HCT116 (cell line): Measurements from ENCODE around the gene ERCC6L. TPM values are rescaled to one million over a fixed set of nuclear protein-coding genes. Genes with fewer than 3 reads are reported as not detected.

Source experiments
- ATAC-seq: fragments of 200-7000 bp; cut with Tn5 transposase; 2 replicates; pipeline ENCODE4 v1.9.1; 2020; ENCODE audit warnings: mild to moderate bottlenecking, moderate library complexity
- BruUV-seq: library from RNA; stranded (reverse); fragments of 400-500 nt; replicated peaks from 2 replicates; lab custom pipeline; 2021; lab: Mats Ljungman, UMichigan
- CTCF ChIA-PET: fragments of 300-600 bp; sonication (Branson Sonifier 250); formaldehyde crosslinking; loops from one replicate; lab custom pipeline; 2021; ENCODE audit warnings: antibody characterized with exemption; lab: Charles Lee
- POLR2A ChIA-PET: fragments of 300-600, 350-600 bp; sonication (Branson Sonifier 250); formaldehyde crosslinking; loops from one replicate; lab custom pipeline; 2021; ENCODE audit warnings: antibody characterized with exemption; lab: Charles Lee
- RAD21 ChIA-PET, 2 experiments: fragments of 300-600 bp; sonication (Branson Sonifier 250); formaldehyde crosslinking; loops; one replicate each; lab custom pipeline; 2023; ENCODE audit warnings: low total read pairs in 2 of 2; ENCODE audit not compliant: uncharacterized antibody in 2 of 2, unreplicated experiment in 2 of 2, low non-redundant PET in 1 of 2; lab: Charles Lee
- DNase-seq: peaks from one replicate; pipeline ENCODE4 v3.0.0-alpha.2; 2010; ENCODE audit warnings: low read depth, low spot score
- H2AFZ ChIP-seq: fragments of 200-600 bp; shearing (Covaris generic), sonication (generic); 2 replicates; pipeline ENCODE4 v1.6.1; 2017; ENCODE audit warnings: low read depth, mixed run types, mixed read lengths, antibody characterized with exemption, low read length; ENCODE audit not compliant: poor library complexity, severe bottlenecking
- H3K27ac ChIP-seq: 2 replicates; pipeline ENCODE4 v1.5.1; 2012; ENCODE audit warnings: low read depth, low read length
- H3K27me3 ChIP-seq: fragments of 200-600 bp; sonication (generic); 2 replicates; pipeline ENCODE4 v1.6.1; 2016; ENCODE audit warnings: mixed run types, low read length, mixed read lengths; ENCODE audit not compliant: insufficient read depth
- H3K36me3 ChIP-seq, 2 experiments: fragments of 200-500 bp in 1 of 2; fragments of 200-600 bp in 1 of 2; sonication (Bioruptor generic) in 1 of 2; sonication (generic) in 1 of 2; 2 replicates each; pipeline versions ENCODE4 v1.5.1 to v1.6.1; 2014 to 2016; ENCODE audit warnings: low read length in 2 of 2, inconsistent platforms in 1 of 2, mixed read lengths in 1 of 2, mixed run types in 1 of 2; ENCODE audit not compliant: insufficient read depth in 2 of 2, control insufficient read depth in 1 of 2
- H3K4me1 ChIP-seq, 2 experiments: fragments of 200-600 bp in 1 of 2; sonication (generic) in 1 of 2; 2 replicates each; pipeline versions ENCODE4 v1.5.1 to v1.6.1; 2012 to 2017; ENCODE audit warnings: low read length in 2 of 2, inconsistent platforms in 1 of 2, mild to moderate bottlenecking in 1 of 2, mixed read lengths in 1 of 2, mixed run types in 1 of 2, moderate library complexity in 1 of 2; ENCODE audit not compliant: insufficient read depth in 2 of 2, control insufficient read depth in 1 of 2
- H3K4me2 ChIP-seq: fragments of 200-600 bp; sonication (generic); 2 replicates; pipeline ENCODE4 v1.6.1; 2017; ENCODE audit warnings: mixed run types, low read length, mixed read lengths
- H3K4me3 ChIP-seq, 2 experiments: fragments of 200-600 bp in 1 of 2; sonication (generic) in 1 of 2; replicated peaks in 1 of 2; 2 replicates each; pipeline ENCODE4 v1.5.1; 2011 to 2016; ENCODE audit warnings: low read length in 2 of 2, control low read depth in 1 of 2, low read depth in 1 of 2, mild to moderate bottlenecking in 1 of 2, mixed read lengths in 1 of 2, mixed run types in 1 of 2
- H3K79me2 ChIP-seq: fragments of 200-600 bp; sonication (generic); 2 replicates; pipeline ENCODE4 v1.6.1; 2017; ENCODE audit warnings: mild to moderate bottlenecking, mixed run types, low read length, moderate library complexity, mixed read lengths; ENCODE audit not compliant: insufficient read depth
- H3K9ac ChIP-seq: fragments of 200-600 bp; sonication (generic); 2 replicates; pipeline ENCODE4 v1.6.1; 2016; ENCODE audit warnings: low read length, mixed read lengths
- H3K9me2 ChIP-seq: fragments of 200-600 bp; sonication (generic), shearing (Covaris generic); 2 replicates; pipeline ENCODE4 v1.6.1; 2017; ENCODE audit warnings: mixed run types, mild to moderate bottlenecking, moderate library complexity; ENCODE audit not compliant: insufficient read depth
- H3K9me3 ChIP-seq, 2 experiments: fragments of 200-500 bp in 1 of 2; fragments of 200-600 bp in 1 of 2; sonication (Bioruptor generic) in 1 of 2; sonication (generic) in 1 of 2; 2 replicates each; pipeline ENCODE4 v1.6.1; 2014 to 2017; ENCODE audit warnings: low read length in 2 of 2, mixed read lengths in 2 of 2, inconsistent platforms in 1 of 2, low read depth in 1 of 2, mild to moderate bottlenecking in 1 of 2, mixed run types in 1 of 2, moderate library complexity in 1 of 2; ENCODE audit not compliant: control insufficient read depth in 1 of 2, insufficient read depth in 1 of 2
- H4K20me1 ChIP-seq: fragments of 200-600 bp; sonication (generic), shearing (Covaris generic); 2 replicates; pipeline ENCODE4 v1.6.1; 2017; ENCODE audit warnings: mixed run types, mild to moderate bottlenecking, moderate library complexity; ENCODE audit not compliant: insufficient read depth
- CBX3 ChIP-seq: IDR thresholded peaks from 2 replicates; pipeline ENCODE4 v1.6.1; 2012; ENCODE audit warnings: low read depth
- CEBPB ChIP-seq: IDR thresholded peaks from 2 replicates; pipeline ENCODE4 v1.6.1; 2012; ENCODE audit warnings: low read depth
- EGR1 ChIP-seq: IDR thresholded peaks from 2 replicates; pipeline ENCODE4 v1.6.1; 2012; ENCODE audit warnings: low read depth
- EZH2 ChIP-seq: fragments of 200-600 bp; sonication (generic); IDR thresholded peaks from 2 replicates; pipeline ENCODE4 v1.6.1; 2017; ENCODE audit warnings: antibody characterized with exemption, mixed run types
- JUND ChIP-seq: IDR thresholded peaks from 2 replicates; pipeline ENCODE4 v1.6.1; 2012
- RAD21 ChIP-seq: IDR thresholded peaks from 2 replicates; pipeline ENCODE4 v1.6.1; 2012; ENCODE audit warnings: low read depth, mild to moderate bottlenecking
- SIN3A ChIP-seq: IDR thresholded peaks from 2 replicates; pipeline ENCODE4 v1.6.1; 2012; ENCODE audit warnings: low read depth
- TCF7L2 ChIP-seq: IDR thresholded peaks from 2 replicates; pipeline ENCODE4 v1.7.0; 2011; ENCODE audit warnings: borderline replicate concordance, inconsistent platforms; ENCODE audit not compliant: insufficient read depth, insufficient read length; ENCODE audit errors: extremely low read depth
- ZFX ChIP-seq: fragments of 450-650 bp; IDR thresholded peaks from 2 replicates; pipeline ENCODE4 v1.6.1; 2017
- ZNF274 ChIP-seq: fragments of 200-500 bp; sonication (Bioruptor generic); IDR thresholded peaks from 2 replicates; pipeline ENCODE4 v1.6.1; 2014; ENCODE audit warnings: mild to moderate bottlenecking, low read depth, low read length, inconsistent platforms
- intact Hi-C: fragments of 100-400 bp; cut with micrococcal nuclease; formaldehyde crosslinking; loops from 2 replicates; pipeline ENCODE4 v1.10.0; 2022
- total RNA-seq: library from RNA; stranded (reverse); gene quantifications from one replicate; pipeline ENCODE4 v1.2.1, GENCODE V29; 2021; ENCODE audit not compliant: unreplicated experiment
- TF ChIP-seq, protein P1 (sequence below): IDR thresholded peaks from 2 replicates; pipeline ENCODE4 v1.6.1; 2012
- TF ChIP-seq, protein P2 (sequence below): IDR thresholded peaks from 2 replicates; pipeline ENCODE4 v1.6.1; 2012; ENCODE audit warnings: low read depth
- TF ChIP-seq, protein P3 (sequence below), 3 experiments: fragments of 200-600 bp in 1 of 3; sonication (generic) in 1 of 3; IDR thresholded peaks in 2 of 3; conservative IDR thresholded peaks in 1 of 3; 2 replicates each; pipeline ENCODE4 v1.5.1; 2012 to 2017; ENCODE audit warnings: low read depth in 2 of 3, low read length in 2 of 3, antibody characterized with exemption in 1 of 3, borderline replicate concordance in 1 of 3, control low read depth in 1 of 3, mild to moderate bottlenecking in 1 of 3, mixed read lengths in 1 of 3, mixed run types in 1 of 3, moderate library complexity in 1 of 3; ENCODE audit not compliant: insufficient read depth in 1 of 3
- TF ChIP-seq, protein P4 (sequence below): IDR thresholded peaks from 2 replicates; pipeline ENCODE4 v1.6.1; 2011; ENCODE audit warnings: mild to moderate bottlenecking, low read length, moderate library complexity; ENCODE audit not compliant: insufficient replicate concordance; ENCODE audit errors: extremely low read depth

ERCC6L gene
- total RNA-seq, 1 experiment from 2014 or later: 12.5 TPM

DNA sequence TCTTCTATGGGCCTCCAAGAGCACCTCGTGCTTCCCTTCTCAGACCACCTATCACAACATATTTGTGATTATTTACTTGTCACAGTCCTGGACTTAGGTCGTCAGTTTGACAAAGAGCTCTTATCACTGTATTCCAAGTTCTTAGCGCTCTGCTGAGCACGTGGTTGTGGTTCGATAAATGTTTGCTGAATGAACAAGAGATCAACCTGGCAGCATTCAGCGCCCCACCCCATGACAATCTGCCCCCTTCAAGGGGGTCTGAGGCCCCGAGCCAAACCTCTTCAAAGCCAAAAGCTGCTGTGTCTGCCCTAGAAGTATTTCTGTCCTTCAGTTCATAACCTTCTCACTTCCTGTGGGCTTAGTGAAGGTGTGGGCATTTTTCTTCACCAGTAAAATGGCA lies 23.2 kb upstream of the ERCC6L start:
- BruUV-seq: no TSS peak
- no peak overlapping the region for H3K9ac ChIP-seq
- no peaks in the 10 kb centered on the region for H3K9me3 ChIP-seq
- DNase-seq (no peak), ATAC-seq (no peak)
- no peaks in the 10 kb centered on the region for H4K20me1 ChIP-seq
- TF ChIP-seq SIN3A (no peak), EGR1 (no peak), EZH2 (no peak), JUND (no peak), ZNF274 (no peak), TCF7L2 (no peak), RAD21 (no peak), CBX3 (no peak), ZFX (no peak), CEBPB (no peak)
- TF ChIP-seq, protein P1, sequence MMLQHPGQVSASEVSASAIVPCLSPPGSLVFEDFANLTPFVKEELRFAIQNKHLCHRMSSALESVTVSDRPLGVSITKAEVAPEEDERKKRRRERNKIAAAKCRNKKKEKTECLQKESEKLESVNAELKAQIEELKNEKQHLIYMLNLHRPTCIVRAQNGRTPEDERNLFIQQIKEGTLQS: no peak
- TF ChIP-seq, protein P2, sequence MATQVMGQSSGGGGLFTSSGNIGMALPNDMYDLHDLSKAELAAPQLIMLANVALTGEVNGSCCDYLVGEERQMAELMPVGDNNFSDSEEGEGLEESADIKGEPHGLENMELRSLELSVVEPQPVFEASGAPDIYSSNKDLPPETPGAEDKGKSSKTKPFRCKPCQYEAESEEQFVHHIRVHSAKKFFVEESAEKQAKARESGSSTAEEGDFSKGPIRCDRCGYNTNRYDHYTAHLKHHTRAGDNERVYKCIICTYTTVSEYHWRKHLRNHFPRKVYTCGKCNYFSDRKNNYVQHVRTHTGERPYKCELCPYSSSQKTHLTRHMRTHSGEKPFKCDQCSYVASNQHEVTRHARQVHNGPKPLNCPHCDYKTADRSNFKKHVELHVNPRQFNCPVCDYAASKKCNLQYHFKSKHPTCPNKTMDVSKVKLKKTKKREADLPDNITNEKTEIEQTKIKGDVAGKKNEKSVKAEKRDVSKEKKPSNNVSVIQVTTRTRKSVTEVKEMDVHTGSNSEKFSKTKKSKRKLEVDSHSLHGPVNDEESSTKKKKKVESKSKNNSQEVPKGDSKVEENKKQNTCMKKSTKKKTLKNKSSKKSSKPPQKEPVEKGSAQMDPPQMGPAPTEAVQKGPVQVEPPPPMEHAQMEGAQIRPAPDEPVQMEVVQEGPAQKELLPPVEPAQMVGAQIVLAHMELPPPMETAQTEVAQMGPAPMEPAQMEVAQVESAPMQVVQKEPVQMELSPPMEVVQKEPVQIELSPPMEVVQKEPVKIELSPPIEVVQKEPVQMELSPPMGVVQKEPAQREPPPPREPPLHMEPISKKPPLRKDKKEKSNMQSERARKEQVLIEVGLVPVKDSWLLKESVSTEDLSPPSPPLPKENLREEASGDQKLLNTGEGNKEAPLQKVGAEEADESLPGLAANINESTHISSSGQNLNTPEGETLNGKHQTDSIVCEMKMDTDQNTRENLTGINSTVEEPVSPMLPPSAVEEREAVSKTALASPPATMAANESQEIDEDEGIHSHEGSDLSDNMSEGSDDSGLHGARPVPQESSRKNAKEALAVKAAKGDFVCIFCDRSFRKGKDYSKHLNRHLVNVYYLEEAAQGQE: no peak
- TF ChIP-seq, protein P3, sequence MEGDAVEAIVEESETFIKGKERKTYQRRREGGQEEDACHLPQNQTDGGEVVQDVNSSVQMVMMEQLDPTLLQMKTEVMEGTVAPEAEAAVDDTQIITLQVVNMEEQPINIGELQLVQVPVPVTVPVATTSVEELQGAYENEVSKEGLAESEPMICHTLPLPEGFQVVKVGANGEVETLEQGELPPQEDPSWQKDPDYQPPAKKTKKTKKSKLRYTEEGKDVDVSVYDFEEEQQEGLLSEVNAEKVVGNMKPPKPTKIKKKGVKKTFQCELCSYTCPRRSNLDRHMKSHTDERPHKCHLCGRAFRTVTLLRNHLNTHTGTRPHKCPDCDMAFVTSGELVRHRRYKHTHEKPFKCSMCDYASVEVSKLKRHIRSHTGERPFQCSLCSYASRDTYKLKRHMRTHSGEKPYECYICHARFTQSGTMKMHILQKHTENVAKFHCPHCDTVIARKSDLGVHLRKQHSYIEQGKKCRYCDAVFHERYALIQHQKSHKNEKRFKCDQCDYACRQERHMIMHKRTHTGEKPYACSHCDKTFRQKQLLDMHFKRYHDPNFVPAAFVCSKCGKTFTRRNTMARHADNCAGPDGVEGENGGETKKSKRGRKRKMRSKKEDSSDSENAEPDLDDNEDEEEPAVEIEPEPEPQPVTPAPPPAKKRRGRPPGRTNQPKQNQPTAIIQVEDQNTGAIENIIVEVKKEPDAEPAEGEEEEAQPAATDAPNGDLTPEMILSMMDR (IDR thresholded peaks at IDR 0.05 in 2 of 3, conservative IDR thresholded peaks at IDR 0.05 in 1 of 3; ENCODE audit: borderline replicate concordance in 1 of 3, insufficient read depth in 1 of 3, low read depth in 2 of 3, low read length in 2 of 3): no peak
- TF ChIP-seq, protein P4, sequence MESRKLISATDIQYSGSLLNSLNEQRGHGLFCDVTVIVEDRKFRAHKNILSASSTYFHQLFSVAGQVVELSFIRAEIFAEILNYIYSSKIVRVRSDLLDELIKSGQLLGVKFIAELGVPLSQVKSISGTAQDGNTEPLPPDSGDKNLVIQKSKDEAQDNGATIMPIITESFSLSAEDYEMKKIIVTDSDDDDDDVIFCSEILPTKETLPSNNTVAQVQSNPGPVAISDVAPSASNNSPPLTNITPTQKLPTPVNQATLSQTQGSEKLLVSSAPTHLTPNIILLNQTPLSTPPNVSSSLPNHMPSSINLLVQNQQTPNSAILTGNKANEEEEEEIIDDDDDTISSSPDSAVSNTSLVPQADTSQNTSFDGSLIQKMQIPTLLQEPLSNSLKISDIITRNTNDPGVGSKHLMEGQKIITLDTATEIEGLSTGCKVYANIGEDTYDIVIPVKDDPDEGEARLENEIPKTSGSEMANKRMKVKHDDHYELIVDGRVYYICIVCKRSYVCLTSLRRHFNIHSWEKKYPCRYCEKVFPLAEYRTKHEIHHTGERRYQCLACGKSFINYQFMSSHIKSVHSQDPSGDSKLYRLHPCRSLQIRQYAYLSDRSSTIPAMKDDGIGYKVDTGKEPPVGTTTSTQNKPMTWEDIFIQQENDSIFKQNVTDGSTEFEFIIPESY: no peak
- intact Hi-C loops: no loop called here
- H3K36me3 ChIP-seq: no peaks in the 10 kb centered on the region
- ChIA-PET POLR2A (no interaction called here), CTCF (no interaction called here), RAD21 (no interaction called here)
- H3K4me2 ChIP-seq: no peak overlapping the region
- no peak overlapping the region for H2AFZ ChIP-seq
- H3K27ac ChIP-seq: no peak overlapping the region
- no peak overlapping the region for H3K4me3 ChIP-seq
- peaks cover 0 to 9% of the 10 kb centered on the region in 2 experiments; a peak in 2 of 4 replicates for H3K4me1 ChIP-seq
- H3K27me3 ChIP-seq: no peaks in the 10 kb centered on the region
- no peaks in the 10 kb centered on the region for H3K79me2 ChIP-seq
- H3K9me2 ChIP-seq: no peaks in the 10 kb centered on the region
